Body of pancreas (tissue), 4 donors: ENCODE data around the gene HJURP.

Experiments used
- CTCF ChIP-seq, 7 experiments: fragments of 450-650 bp in 4 of 7; fragments of 200-600 bp in 3 of 7; sonication (generic) in 3 of 7; IDR thresholded peaks; one replicate each; pipeline ENCODE4 v1.5.1; 2016 to 2019; ENCODE audit warnings: antibody characterized with exemption in 7 of 7
- POLR2A ChIP-seq, 3 donors: fragments of 450-650 bp; IDR thresholded peaks; one replicate each; pipeline ENCODE4 v1.6.1; 2016; ENCODE audit warnings: antibody characterized with exemption in 3 of 3, mild to moderate bottlenecking in 2 of 3

GRCh38 chr2:233789554-233789953, 64.8 kb downstream of the HJURP start:
- TF ChIP-seq POLR2A (IDR thresholded peaks at IDR 0.05) = no peak
- no peak for TF ChIP-seq CTCF (IDR thresholded peaks at IDR 0.05)
